HepG2 (cell line): ENCODE measurements around the gene C17orf58. TPM values are rescaled to one million over a fixed set of nuclear protein-coding genes. Genes with fewer than 3 reads are reported as not detected.

Source experiments
- CBX1 ChIP-seq: IDR thresholded peaks from one replicate; pipeline ENCODE4 v1.6.1; 2016; ENCODE audit warnings: antibody characterized with exemption, low read depth
- HDAC1 ChIP-seq: sonication (generic); formaldehyde crosslinking; IDR thresholded peaks from 2 replicates; pipeline ENCODE4 v1.5.1; 2020; ENCODE audit warnings: mild to moderate bottlenecking, missing genetic modification reagents
- KLF12 ChIP-seq: sonication (generic); formaldehyde crosslinking; IDR thresholded peaks from 2 replicates; pipeline ENCODE4 v1.4.0; 2020; ENCODE audit warnings: missing genetic modification reagents, borderline replicate concordance
- NFE2L1 ChIP-seq: sonication (generic); formaldehyde crosslinking; IDR thresholded peaks from 2 replicates; pipeline ENCODE4 v1.4.0; 2020; ENCODE audit warnings: missing genetic modification reagents, mild to moderate bottlenecking, borderline replicate concordance
- PLRG1 ChIP-seq: fragments of 450-650 bp; conservative IDR thresholded peaks from 2 replicates; pipeline ENCODE4 v1.6.1; 2016
- PPARG ChIP-seq: conservative IDR thresholded peaks from 2 replicates; pipeline ENCODE4 v1.6.1; 2016; ENCODE audit warnings: missing biosample characterization, missing genetic modification reagents
- RARG ChIP-seq: sonication (generic); formaldehyde crosslinking; IDR thresholded peaks from 2 replicates; pipeline ENCODE4 v1.4.0; 2020; ENCODE audit warnings: low read depth, mild to moderate bottlenecking, missing genetic modification reagents
- RFX3 ChIP-seq: IDR thresholded peaks from 2 replicates; pipeline ENCODE4 v1.6.1; 2016; ENCODE audit warnings: missing biosample characterization, missing genetic modification reagents
- RXRB ChIP-seq: IDR thresholded peaks from 2 replicates; pipeline ENCODE4 v1.6.1; 2016; ENCODE audit warnings: borderline replicate concordance, missing genetic modification reagents, missing compliant biosample characterization
- SMAD1 ChIP-seq: sonication (generic); formaldehyde crosslinking; IDR thresholded peaks from 2 replicates; pipeline ENCODE4 v1.4.0; 2020; ENCODE audit warnings: missing genetic modification reagents, low read depth, mild to moderate bottlenecking, borderline replicate concordance
- TBL1XR1 ChIP-seq: fragments of 150-350 bp; IDR thresholded peaks from 2 replicates; pipeline ENCODE4 v1.6.1; 2014; ENCODE audit warnings: borderline replicate concordance, low read length; ENCODE audit not compliant: partially characterized antibody
- THYN1 ChIP-seq: sonication (generic); formaldehyde crosslinking; IDR thresholded peaks from 2 replicates; pipeline ENCODE4 v1.8.1; 2023; ENCODE audit warnings: low read depth, mild to moderate bottlenecking, moderate library complexity, missing genetic modification reagents, borderline replicate concordance
- ZNF234 ChIP-seq: sonication (generic); formaldehyde crosslinking; conservative IDR thresholded peaks from 2 replicates; pipeline ENCODE4 v1.5.1; 2020; ENCODE audit warnings: mild to moderate bottlenecking, missing genetic modification reagents
- ZNF446 ChIP-seq: sonication (generic); formaldehyde crosslinking; IDR thresholded peaks from 2 replicates; pipeline ENCODE4 v1.5.0; 2020; ENCODE audit warnings: mild to moderate bottlenecking, missing genetic modification reagents
- ZNF616 ChIP-seq: sonication (generic); formaldehyde crosslinking; IDR thresholded peaks from 2 replicates; pipeline ENCODE4 v1.5.0; 2020; ENCODE audit warnings: low read depth, mild to moderate bottlenecking, missing genetic modification reagents
- ZNF644 ChIP-seq: IDR thresholded peaks from 2 replicates; pipeline ENCODE4 v1.6.1; 2016; ENCODE audit warnings: low read depth
- ZNF773 ChIP-seq: sonication (generic); formaldehyde crosslinking; IDR thresholded peaks from 2 replicates; pipeline ENCODE4 v1.4.0; 2020; ENCODE audit warnings: missing genetic modification reagents, borderline replicate concordance
- polyA plus RNA-seq, 8 experiments: library from polyadenylated mRNA; depleted of rRNA in 3 of 8; stranded (reverse) in 7 of 8; unstranded in 1 of 8; fragments of >200 nt; fragmentation: Illumina TruSeq in 4 of 8; extraction: Trizol in 4 of 8; gene quantifications; 2 replicates each; pipeline versions ENCODE4 v1.2.1 to v1.2.3, GENCODE V29; 2011 to 2016; ENCODE audit warnings: low read depth in 4 of 8, missing spikeins in 1 of 8, mixed read lengths in 1 of 8; ENCODE audit not compliant: insufficient read depth in 1 of 8
- total RNA-seq, 5 experiments: library from RNA; depleted of rRNA; stranded (reverse); fragments of >200 nt; fragmentation: Illumina TruSeq; extraction: Trizol; gene quantifications; 2 replicates each; pipeline ENCODE4 v1.2.3, GENCODE V29; 2016; ENCODE audit warnings: low read depth in 1 of 5
- TF ChIP-seq, protein P1 (sequence below): sonication (generic); formaldehyde crosslinking; IDR thresholded peaks from 2 replicates; pipeline ENCODE4 v1.5.1; 2020; ENCODE audit warnings: missing genetic modification reagents, mild to moderate bottlenecking, borderline replicate concordance
- TF ChIP-seq, protein P2 (sequence below): sonication (generic); formaldehyde crosslinking; IDR thresholded peaks from 2 replicates; pipeline ENCODE4 v1.8.0; 2022; ENCODE audit warnings: missing genetic modification reagents, mild to moderate bottlenecking, moderate library complexity, borderline replicate concordance
- TF ChIP-seq, protein P3 (sequence below): sonication (generic); formaldehyde crosslinking; IDR thresholded peaks from 2 replicates; pipeline ENCODE4 v1.8.1; 2023; ENCODE audit warnings: mild to moderate bottlenecking, missing genetic modification reagents
- TF ChIP-seq, protein P4 (sequence below): fragments of 450-650 bp; IDR thresholded peaks from 2 replicates; pipeline ENCODE4 v1.6.1; 2017
- TF ChIP-seq, protein P5 (sequence below): sonication (generic); formaldehyde crosslinking; IDR thresholded peaks from 2 replicates; pipeline ENCODE4 v1.4.0; 2020; ENCODE audit warnings: missing genetic modification reagents

Gene C17orf58
- total and polyA plus RNA-seq, 2 of the 13 experiments (the other 11 are each of a cell fraction or from before 2014, with no cell fraction given): 15.6 to 15.8 TPM

DNA sequence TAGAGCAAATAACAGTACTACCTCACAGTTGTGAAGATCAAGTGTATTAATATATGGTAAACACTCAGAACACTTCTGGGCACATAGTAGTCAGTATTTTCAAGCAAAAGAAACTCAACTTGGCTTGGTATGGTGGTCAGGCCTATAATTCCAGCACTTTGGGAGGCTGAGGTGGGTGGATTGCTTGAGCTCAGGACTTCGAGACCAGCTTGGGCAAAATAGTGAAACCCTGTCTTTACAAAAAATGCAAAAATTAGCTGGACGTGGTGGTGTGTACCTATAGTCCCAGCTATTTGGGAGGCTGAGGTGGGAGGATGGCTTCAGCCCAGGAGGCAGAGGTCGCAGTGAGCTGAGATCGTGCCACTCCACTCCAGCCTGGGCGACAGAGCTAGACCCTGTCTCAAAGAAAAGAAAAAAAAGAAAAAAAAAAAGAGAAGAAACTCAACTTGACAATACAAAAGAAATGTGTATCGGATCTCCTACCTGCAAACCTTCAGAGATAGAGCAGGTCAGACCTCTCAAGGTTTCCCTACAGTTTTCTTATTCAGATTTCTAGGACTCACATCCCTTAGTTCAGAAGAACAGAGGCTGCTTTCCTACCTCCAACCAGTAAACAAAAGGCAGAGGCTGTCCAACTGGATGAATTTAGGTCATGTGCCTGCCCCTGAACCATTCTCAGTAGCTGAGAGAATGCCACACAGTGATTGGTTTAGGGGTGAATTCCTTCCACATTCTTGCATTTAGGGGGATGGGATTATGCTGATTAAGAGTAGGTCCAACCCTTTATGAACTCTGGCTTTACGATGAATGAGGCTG lies 37.6 kb upstream of the C17orf58 start (continued):
- TF ChIP-seq, protein P1, sequence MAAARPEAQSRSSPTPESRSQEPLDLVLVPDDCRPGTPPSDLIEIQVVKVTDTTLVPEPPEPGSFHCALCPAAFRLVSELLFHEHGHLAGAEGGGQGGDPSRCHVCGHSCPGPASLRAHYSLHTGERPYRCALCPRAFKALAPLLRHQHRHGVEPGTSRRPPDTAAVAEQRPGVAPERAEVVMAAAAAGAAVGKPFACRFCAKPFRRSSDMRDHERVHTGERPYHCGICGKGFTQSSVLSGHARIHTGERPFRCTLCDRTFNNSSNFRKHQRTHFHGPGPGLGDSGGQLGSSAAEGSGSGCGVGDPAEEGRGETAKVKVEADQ (CRISPR knock-in tag): 0 out of 2 replicates have a peak, but pooled peaks have one; percentile 45
- TF ChIP-seq THYN1 (CRISPR knock-in tag): 0 out of 2 replicates have a peak, but pooled peaks have one; percentile 85
- no peak for TF ChIP-seq ZNF446 (CRISPR knock-in tag)
- TF ChIP-seq PPARG (CRISPR knock-in tag): no peak
- TF ChIP-seq, protein P2, sequence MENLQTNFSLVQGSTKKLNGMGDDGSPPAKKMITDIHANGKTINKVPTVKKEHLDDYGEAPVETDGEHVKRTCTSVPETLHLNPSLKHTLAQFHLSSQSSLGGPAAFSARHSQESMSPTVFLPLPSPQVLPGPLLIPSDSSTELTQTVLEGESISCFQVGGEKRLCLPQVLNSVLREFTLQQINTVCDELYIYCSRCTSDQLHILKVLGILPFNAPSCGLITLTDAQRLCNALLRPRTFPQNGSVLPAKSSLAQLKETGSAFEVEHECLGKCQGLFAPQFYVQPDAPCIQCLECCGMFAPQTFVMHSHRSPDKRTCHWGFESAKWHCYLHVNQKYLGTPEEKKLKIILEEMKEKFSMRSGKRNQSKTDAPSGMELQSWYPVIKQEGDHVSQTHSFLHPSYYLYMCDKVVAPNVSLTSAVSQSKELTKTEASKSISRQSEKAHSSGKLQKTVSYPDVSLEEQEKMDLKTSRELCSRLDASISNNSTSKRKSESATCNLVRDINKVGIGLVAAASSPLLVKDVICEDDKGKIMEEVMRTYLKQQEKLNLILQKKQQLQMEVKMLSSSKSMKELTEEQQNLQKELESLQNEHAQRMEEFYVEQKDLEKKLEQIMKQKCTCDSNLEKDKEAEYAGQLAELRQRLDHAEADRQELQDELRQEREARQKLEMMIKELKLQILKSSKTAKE (CRISPR knock-in tag): no peak
- no peak for TF ChIP-seq NFE2L1 (CRISPR knock-in tag)
- no peak for TF ChIP-seq TBL1XR1
- TF ChIP-seq CBX1: no peak
- TF ChIP-seq, protein P3, sequence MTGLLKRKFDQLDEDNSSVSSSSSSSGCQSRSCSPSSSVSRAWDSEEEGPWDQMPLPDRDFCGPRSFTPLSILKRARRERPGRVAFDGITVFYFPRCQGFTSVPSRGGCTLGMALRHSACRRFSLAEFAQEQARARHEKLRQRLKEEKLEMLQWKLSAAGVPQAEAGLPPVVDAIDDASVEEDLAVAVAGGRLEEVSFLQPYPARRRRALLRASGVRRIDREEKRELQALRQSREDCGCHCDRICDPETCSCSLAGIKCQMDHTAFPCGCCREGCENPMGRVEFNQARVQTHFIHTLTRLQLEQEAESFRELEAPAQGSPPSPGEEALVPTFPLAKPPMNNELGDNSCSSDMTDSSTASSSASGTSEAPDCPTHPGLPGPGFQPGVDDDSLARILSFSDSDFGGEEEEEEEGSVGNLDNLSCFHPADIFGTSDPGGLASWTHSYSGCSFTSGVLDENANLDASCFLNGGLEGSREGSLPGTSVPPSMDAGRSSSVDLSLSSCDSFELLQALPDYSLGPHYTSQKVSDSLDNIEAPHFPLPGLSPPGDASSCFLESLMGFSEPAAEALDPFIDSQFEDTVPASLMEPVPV: no peak
- no peak for TF ChIP-seq ZNF616 (CRISPR knock-in tag)
- peak; percentile 40; the same call in 1 of the 2 replicates for TF ChIP-seq RXRB (CRISPR knock-in tag)
- no peak for TF ChIP-seq ZNF773 (CRISPR knock-in tag)
- no peak for TF ChIP-seq SMAD1 (CRISPR knock-in tag)
- TF ChIP-seq, protein P4, sequence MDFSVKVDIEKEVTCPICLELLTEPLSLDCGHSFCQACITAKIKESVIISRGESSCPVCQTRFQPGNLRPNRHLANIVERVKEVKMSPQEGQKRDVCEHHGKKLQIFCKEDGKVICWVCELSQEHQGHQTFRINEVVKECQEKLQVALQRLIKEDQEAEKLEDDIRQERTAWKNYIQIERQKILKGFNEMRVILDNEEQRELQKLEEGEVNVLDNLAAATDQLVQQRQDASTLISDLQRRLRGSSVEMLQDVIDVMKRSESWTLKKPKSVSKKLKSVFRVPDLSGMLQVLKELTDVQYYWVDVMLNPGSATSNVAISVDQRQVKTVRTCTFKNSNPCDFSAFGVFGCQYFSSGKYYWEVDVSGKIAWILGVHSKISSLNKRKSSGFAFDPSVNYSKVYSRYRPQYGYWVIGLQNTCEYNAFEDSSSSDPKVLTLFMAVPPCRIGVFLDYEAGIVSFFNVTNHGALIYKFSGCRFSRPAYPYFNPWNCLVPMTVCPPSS: no peak
- TF ChIP-seq, protein P5, sequence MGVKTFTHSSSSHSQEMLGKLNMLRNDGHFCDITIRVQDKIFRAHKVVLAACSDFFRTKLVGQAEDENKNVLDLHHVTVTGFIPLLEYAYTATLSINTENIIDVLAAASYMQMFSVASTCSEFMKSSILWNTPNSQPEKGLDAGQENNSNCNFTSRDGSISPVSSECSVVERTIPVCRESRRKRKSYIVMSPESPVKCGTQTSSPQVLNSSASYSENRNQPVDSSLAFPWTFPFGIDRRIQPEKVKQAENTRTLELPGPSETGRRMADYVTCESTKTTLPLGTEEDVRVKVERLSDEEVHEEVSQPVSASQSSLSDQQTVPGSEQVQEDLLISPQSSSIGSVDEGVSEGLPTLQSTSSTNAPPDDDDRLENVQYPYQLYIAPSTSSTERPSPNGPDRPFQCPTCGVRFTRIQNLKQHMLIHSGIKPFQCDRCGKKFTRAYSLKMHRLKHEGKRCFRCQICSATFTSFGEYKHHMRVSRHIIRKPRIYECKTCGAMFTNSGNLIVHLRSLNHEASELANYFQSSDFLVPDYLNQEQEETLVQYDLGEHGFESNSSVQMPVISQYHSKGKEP: no peak
- no peak for TF ChIP-seq RARG
- no peak for TF ChIP-seq PLRG1
- TF ChIP-seq ZNF644 (CRISPR knock-in tag): 0 out of 2 replicates have a peak, but pooled peaks have one; percentile 15
- TF ChIP-seq HDAC1 (CRISPR knock-in tag): no peak
- TF ChIP-seq KLF12 (CRISPR knock-in tag): no peak
- no peak for TF ChIP-seq ZNF234
- no peak for TF ChIP-seq RFX3
